GM12878 (cell line): Measurements from ENCODE around the gene DUSP14. TPM values are rescaled to one million over a fixed set of nuclear protein-coding genes. Genes with fewer than 3 reads are reported as not detected.

ENCODE experiments used
- ATAC-seq: fragments of 200-7000 bp; cut with Tn5 transposase; 3 replicates; pipeline ENCODE4 v1.9.1; 2020; ENCODE audit warnings: mild to moderate bottlenecking, moderate library complexity
- BruUV-seq: library from RNA; stranded (reverse); fragments of 400-500 nt; replicated peaks from 2 replicates; lab custom pipeline; 2021; lab: Mats Ljungman, UMichigan
- CTCF ChIA-PET: fragments of 300-600 bp; sonication (Branson Sonifier 250); formaldehyde crosslinking; extraction: SDS; loops from one replicate; lab custom pipeline; 2021; ENCODE audit warnings: inconsistent platforms; lab: Yijun Ruan, JAX
- POLR2A ChIA-PET: fragments of 350-600 bp; formaldehyde crosslinking; extraction: SDS; loops from one replicate; lab custom pipeline; 2021; ENCODE audit warnings: inconsistent platforms; lab: Charles Lee
- RAD21 ChIA-PET: fragments of 300-600 bp; sonication (Branson Sonifier 250); formaldehyde crosslinking; loops from one replicate; lab custom pipeline; 2023; ENCODE audit warnings: antibody characterized with exemption; ENCODE audit not compliant: unreplicated experiment; lab: Charles Lee
- SMC1A ChIA-PET: fragments of 300-600 bp; sonication (Branson Sonifier 250); formaldehyde crosslinking; loops from one replicate; lab custom pipeline; 2023; ENCODE audit not compliant: unreplicated experiment, uncharacterized antibody; lab: Charles Lee
- DNase-seq: peaks from one replicate; pipeline ENCODE4 v3.0.0-alpha.2; 2011; ENCODE audit warnings: low read depth, low spot score
- FAIRE-seq: peaks from 3 replicates; lab custom pipeline; 2011; peaks lifted over from hg19 to GRCh38; lab: Jason Lieb, UNC
- H2AFZ ChIP-seq: 2 replicates; pipeline ENCODE4 v1.6.0; 2011; ENCODE audit warnings: low read depth, low read length, control low read depth; ENCODE audit not compliant: control insufficient read depth
- H3K27ac ChIP-seq: 2 replicates; pipeline ENCODE4 v1.5.1; 2011; ENCODE audit warnings: control low read depth; ENCODE audit not compliant: control insufficient read depth, insufficient read depth
- H3K27me3 ChIP-seq, 2 experiments: replicated peaks in 1 of 2; 2 replicates each; pipeline versions ENCODE4 v1.6.0 to v1.6.1; 2011; ENCODE audit warnings: low read length in 1 of 2; ENCODE audit not compliant: control insufficient read depth in 2 of 2, insufficient read depth in 2 of 2
- H3K36me3 ChIP-seq, 2 experiments: 2 replicates each; pipeline ENCODE4 v1.5.1; 2011; ENCODE audit warnings: low read length in 1 of 2; ENCODE audit not compliant: control insufficient read depth in 2 of 2, insufficient read depth in 2 of 2
- H3K4me1 ChIP-seq: 2 replicates; pipeline ENCODE4 v1.6.1; 2011; ENCODE audit warnings: mild to moderate bottlenecking, low read length, moderate library complexity, mixed read lengths; ENCODE audit not compliant: control insufficient read depth, insufficient read depth
- H3K4me2 ChIP-seq: 2 replicates; pipeline ENCODE4 v1.6.0; 2011; ENCODE audit warnings: control low read depth; ENCODE audit not compliant: control insufficient read depth, insufficient read depth
- H3K4me3 ChIP-seq: fragments of 200-600 bp; sonication (generic); 2 replicates; pipeline ENCODE4 v1.5.1; 2016
- H3K79me2 ChIP-seq: 2 replicates; pipeline ENCODE4 v1.6.0; 2011; ENCODE audit warnings: low read length; ENCODE audit not compliant: control insufficient read depth, insufficient read depth
- H3K9ac ChIP-seq: 2 replicates; pipeline ENCODE4 v1.8.0; 2011; ENCODE audit warnings: low read length, control low read depth, mixed read lengths; ENCODE audit not compliant: control insufficient read depth, insufficient read depth
- H3K9me3 ChIP-seq: replicated peaks from 3 replicates; pipeline ENCODE4 v1.5.1; 2011; ENCODE audit warnings: mild to moderate bottlenecking, low read length; ENCODE audit not compliant: control insufficient read depth, insufficient read depth
- H4K20me1 ChIP-seq: 2 replicates; pipeline ENCODE4 v1.6.0; 2011; ENCODE audit not compliant: control insufficient read depth, insufficient read depth
- BRCA1 ChIP-seq: IDR thresholded peaks from 2 replicates; pipeline ENCODE4 v1.6.1; 2011; ENCODE audit warnings: low read depth, low read length, improper control_type of control experiment
- CREB1 ChIP-seq: IDR thresholded peaks from 2 replicates; pipeline ENCODE4 v1.6.1; 2012; ENCODE audit warnings: low read depth, mild to moderate bottlenecking, inconsistent platforms
- CREM ChIP-seq: IDR thresholded peaks from 2 replicates; pipeline ENCODE4 v1.6.1; 2014; ENCODE audit warnings: antibody characterized with exemption, low read depth
- GATAD2B ChIP-seq: fragments of 450-650 bp; conservative IDR thresholded peaks from 2 replicates; pipeline ENCODE4 v1.6.1; 2017; ENCODE audit warnings: low read depth, mild to moderate bottlenecking, moderate library complexity
- HCFC1 ChIP-seq: fragments of 150-350 bp; IDR thresholded peaks from 2 replicates; pipeline ENCODE4 v1.6.1; 2014; ENCODE audit warnings: low read length
- MXI1 ChIP-seq: fragments of 150-350 bp; IDR thresholded peaks from 2 replicates; pipeline ENCODE4 v1.6.1; 2011; ENCODE audit warnings: low read depth, mild to moderate bottlenecking, inconsistent platforms, low read length, improper control_type of control experiment
- NRF1 ChIP-seq: conservative IDR thresholded peaks from 2 replicates; pipeline ENCODE4 v1.6.1; 2011; ENCODE audit warnings: mild to moderate bottlenecking, low read depth, low read length, improper control_type of control experiment
- SKIL ChIP-seq: fragments of 450-650 bp; IDR thresholded peaks from 2 replicates; pipeline ENCODE4 v1.6.1; 2017; ENCODE audit warnings: mild to moderate bottlenecking, low read depth, inconsistent platforms; ENCODE audit not compliant: poor library complexity, severe bottlenecking
- SMAD1 ChIP-seq: fragments of 450-650 bp; IDR thresholded peaks from 2 replicates; pipeline ENCODE4 v1.6.1; 2018; ENCODE audit warnings: mild to moderate bottlenecking, low read depth; ENCODE audit not compliant: partially characterized antibody
- YY1 ChIP-seq: IDR thresholded peaks from 2 replicates; pipeline ENCODE4 v1.6.1; 2011; ENCODE audit warnings: low read depth, mild to moderate bottlenecking, low read length
- ZZZ3 ChIP-seq: IDR thresholded peaks from 2 replicates; pipeline ENCODE4 v1.6.1; 2011; ENCODE audit warnings: low read depth; ENCODE audit not compliant: control insufficient read depth, insufficient read length
- WGBS: methylation state at CpG from one replicate; pipeline ENCODE4 v1.1.6; 2016; ENCODE audit warnings: low lambda C conversion rate; ENCODE audit not compliant: insufficient replicate concordance, insufficient coverage; ENCODE audit errors: missing lambda C conversion rate; 5-methylcytosine and 5-hydroxymethylcytosine counted together
- in situ Hi-C: fragments of 300-500 bp; cut with MboI; formaldehyde crosslinking; loops from 9 replicates; pipeline ENCODE4 v1.14.3; 2018; ENCODE audit warnings: mixed read lengths
- intact Hi-C: fragments of 100-400 bp; cut with micrococcal nuclease; formaldehyde crosslinking; loops from one replicate; pipeline ENCODE4 v1.14.2; 2022; ENCODE audit not compliant: unreplicated experiment
- polyA plus RNA-seq, 11 experiments: library from polyadenylated mRNA; depleted of rRNA in 4 of 11; unstranded in 6 of 11; stranded (reverse) in 5 of 11; fragments of >200 nt; fragmentation: Nextera tagmentation in 4 of 11; fragmentation: Illumina TruSeq in 1 of 11; extraction: Ambion mirVana in 4 of 11; extraction: Trizol in 1 of 11; gene quantifications; 1 replicate in 1 of 11; 2 replicates in 10 of 11; pipeline versions ENCODE4 v1.2.1 to v1.2.3, GENCODE V29; 2011 to 2016; ENCODE audit warnings: inconsistent platforms in 2 of 11, missing spikeins in 2 of 11, low read depth in 1 of 11
- total RNA-seq, 4 experiments: library from RNA; depleted of rRNA in 3 of 4; stranded (reverse); fragments of >200 nt in 3 of 4; fragmentation: Illumina TruSeq in 1 of 4; extraction: Trizol in 1 of 4; gene quantifications; 2 replicates each; pipeline versions ENCODE4 v1.2.1 to v1.2.3, GENCODE V29; 2013 to 2021
- TF ChIP-seq, protein P1 (sequence below): IDR thresholded peaks from 2 replicates; pipeline ENCODE4 v1.6.1; 2011; ENCODE audit warnings: borderline replicate concordance, low read depth, mild to moderate bottlenecking, moderate library complexity, low read length; ENCODE audit not compliant: insufficient read depth, poor library complexity, severe bottlenecking
- TF ChIP-seq, protein P2 (sequence below): fragments of 150-350 bp; IDR thresholded peaks from 2 replicates; pipeline ENCODE4 v1.6.1; 2016; ENCODE audit warnings: low read depth, low read length

DUSP14 gene
- total and polyA plus RNA-seq, 10 of the 15 experiments (the other 5 are each of a cell fraction or from before 2014, with no cell fraction given): 14.5 to 36.5 (median 24.4) TPM

DNA sequence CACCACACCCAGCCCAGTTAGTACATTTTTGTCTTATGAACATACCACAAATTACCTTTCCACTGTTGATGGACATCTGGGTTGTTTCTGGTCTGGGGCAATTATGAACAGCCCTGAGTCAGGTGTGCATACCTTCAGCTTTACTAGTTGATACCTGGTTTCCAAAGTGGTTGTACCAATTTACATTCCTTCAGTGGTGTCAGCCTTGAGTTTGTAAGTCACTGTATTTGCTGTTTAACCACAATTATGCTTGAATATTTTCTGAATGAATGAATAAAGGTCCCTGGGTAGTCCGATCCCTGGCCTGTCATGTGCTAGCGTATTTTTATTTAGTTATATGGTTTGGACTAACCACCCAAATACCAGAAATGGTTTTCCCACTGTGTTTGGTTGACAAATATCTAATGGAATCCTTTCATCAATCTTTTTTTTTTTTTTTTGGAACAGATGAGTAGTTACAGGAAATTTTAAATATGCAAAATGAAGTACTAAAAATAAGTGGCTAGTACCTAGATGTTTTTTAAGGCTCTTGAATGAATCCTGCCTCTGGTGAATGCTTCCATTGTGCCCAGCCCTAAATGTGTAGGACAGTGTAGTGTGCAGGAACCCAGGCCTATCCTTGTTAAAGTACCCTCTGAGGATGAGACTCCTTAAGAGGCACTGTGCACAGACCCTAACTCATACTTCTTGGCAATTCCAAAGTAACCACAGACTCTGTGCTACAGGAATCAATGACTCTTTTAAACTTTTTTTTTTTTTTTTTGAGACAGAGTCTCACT is 3.7 kb downstream of the DUSP14 start:
- no peak overlapping the region for H3K9ac ChIP-seq
- ChIA-PET RAD21 (no interaction called here), POLR2A (interaction anchor here (0.7 kb wide), 3 partner anchors 11 to 120 kb away, joined by 3 to 7 read pairs (median 3); no protein-coding TSS in a partner anchor), CTCF (no interaction called here), SMC1A (interaction anchor here (1.1 to 1.5 kb wide), 2 partner anchors 63 to 153 kb away, joined by 3 to 4 read pairs; no protein-coding TSS in a partner anchor)
- no peak for ATAC-seq
- intact Hi-C loops: loop anchor here (5.0 kb wide), 1 partner anchor 86 kb away; the partner anchor contains the start of genes ACACA and TADA2A
- H3K4me3 ChIP-seq: no peak overlapping the region
- no peak overlapping the region for H2AFZ ChIP-seq
- no TSS peak for BruUV-seq
- in situ Hi-C loops: no loop called here
- H3K79me2 ChIP-seq: peaks cover 13% of the 10 kb centered on the region
- no peak overlapping the region for H3K4me2 ChIP-seq
- no peaks in the 10 kb centered on the region for H4K20me1 ChIP-seq
- no peaks in the 10 kb centered on the region for H3K36me3 ChIP-seq
- FAIRE-seq: no peak
- peaks cover 12% of the 10 kb centered on the region for H3K4me1 ChIP-seq
- H3K27ac ChIP-seq: no peak overlapping the region
- H3K9me3 ChIP-seq: no peaks in the 10 kb centered on the region
- no peaks in the 10 kb centered on the region for H3K27me3 ChIP-seq
- no peak for DNase-seq
- 100% methylated on average over 2 of the region's 2 CpGs for WGBS
- TF ChIP-seq MXI1 (no peak), CREM (no peak), YY1 (no peak), SKIL (no peak), SMAD1 (no peak), NRF1 (no peak), BRCA1 (no peak), HCFC1 (no peak), CREB1 (no peak), ZZZ3 (no peak), GATAD2B (no peak)
- TF ChIP-seq, protein P1, sequence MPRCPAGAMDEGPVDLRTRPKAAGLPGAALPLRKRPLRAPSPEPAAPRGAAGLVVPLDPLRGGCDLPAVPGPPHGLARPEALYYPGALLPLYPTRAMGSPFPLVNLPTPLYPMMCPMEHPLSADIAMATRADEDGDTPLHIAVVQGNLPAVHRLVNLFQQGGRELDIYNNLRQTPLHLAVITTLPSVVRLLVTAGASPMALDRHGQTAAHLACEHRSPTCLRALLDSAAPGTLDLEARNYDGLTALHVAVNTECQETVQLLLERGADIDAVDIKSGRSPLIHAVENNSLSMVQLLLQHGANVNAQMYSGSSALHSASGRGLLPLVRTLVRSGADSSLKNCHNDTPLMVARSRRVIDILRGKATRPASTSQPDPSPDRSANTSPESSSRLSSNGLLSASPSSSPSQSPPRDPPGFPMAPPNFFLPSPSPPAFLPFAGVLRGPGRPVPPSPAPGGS: no peak
- TF ChIP-seq, protein P2, sequence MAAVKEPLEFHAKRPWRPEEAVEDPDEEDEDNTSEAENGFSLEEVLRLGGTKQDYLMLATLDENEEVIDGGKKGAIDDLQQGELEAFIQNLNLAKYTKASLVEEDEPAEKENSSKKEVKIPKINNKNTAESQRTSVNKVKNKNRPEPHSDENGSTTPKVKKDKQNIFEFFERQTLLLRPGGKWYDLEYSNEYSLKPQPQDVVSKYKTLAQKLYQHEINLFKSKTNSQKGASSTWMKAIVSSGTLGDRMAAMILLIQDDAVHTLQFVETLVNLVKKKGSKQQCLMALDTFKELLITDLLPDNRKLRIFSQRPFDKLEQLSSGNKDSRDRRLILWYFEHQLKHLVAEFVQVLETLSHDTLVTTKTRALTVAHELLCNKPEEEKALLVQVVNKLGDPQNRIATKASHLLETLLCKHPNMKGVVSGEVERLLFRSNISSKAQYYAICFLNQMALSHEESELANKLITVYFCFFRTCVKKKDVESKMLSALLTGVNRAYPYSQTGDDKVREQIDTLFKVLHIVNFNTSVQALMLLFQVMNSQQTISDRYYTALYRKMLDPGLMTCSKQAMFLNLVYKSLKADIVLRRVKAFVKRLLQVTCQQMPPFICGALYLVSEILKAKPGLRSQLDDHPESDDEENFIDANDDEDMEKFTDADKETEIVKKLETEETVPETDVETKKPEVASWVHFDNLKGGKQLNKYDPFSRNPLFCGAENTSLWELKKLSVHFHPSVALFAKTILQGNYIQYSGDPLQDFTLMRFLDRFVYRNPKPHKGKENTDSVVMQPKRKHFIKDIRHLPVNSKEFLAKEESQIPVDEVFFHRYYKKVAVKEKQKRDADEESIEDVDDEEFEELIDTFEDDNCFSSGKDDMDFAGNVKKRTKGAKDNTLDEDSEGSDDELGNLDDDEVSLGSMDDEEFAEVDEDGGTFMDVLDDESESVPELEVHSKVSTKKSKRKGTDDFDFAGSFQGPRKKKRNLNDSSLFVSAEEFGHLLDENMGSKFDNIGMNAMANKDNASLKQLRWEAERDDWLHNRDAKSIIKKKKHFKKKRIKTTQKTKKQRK: no peak
